Esophagus muscularis mucosa (tissue), 3 donors: ENCODE data around the gene POLRMT.

Source experiments
- POLR2AphosphoS5 ChIP-seq, 2 donors: sonication (generic); formaldehyde crosslinking; IDR thresholded peaks; one replicate each; pipeline ENCODE4 v1.6.1; 2017; ENCODE audit warnings: antibody characterized with exemption in 2 of 2
- TF ChIP-seq, protein P1 (sequence below), 3 experiments: fragments of 200-600 bp in 2 of 3; fragments of 450-650 bp in 1 of 3; sonication (generic) in 2 of 3; IDR thresholded peaks; one replicate each; pipeline ENCODE4 v1.5.1; 2017 to 2019; ENCODE audit warnings: antibody characterized with exemption in 3 of 3, mild to moderate bottlenecking in 2 of 3, moderate library complexity in 1 of 3

DNA sequence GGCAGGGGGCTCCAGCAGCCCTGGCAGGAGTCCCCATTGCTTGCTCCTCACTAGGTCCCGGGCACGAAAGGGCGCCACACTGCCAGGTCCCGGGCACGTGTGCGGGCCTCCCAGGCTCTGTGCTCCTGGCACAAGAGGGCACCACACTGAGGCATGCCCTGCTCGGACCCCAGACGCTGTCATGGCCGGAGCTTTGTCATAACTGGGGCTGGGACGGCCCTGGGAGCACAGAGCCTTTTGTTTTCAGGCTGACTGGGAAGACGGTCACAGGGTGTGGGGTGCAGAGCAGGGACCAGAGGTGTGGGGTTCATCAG lies 53.5 kb downstream of the POLRMT start:
- TF ChIP-seq, protein P1, sequence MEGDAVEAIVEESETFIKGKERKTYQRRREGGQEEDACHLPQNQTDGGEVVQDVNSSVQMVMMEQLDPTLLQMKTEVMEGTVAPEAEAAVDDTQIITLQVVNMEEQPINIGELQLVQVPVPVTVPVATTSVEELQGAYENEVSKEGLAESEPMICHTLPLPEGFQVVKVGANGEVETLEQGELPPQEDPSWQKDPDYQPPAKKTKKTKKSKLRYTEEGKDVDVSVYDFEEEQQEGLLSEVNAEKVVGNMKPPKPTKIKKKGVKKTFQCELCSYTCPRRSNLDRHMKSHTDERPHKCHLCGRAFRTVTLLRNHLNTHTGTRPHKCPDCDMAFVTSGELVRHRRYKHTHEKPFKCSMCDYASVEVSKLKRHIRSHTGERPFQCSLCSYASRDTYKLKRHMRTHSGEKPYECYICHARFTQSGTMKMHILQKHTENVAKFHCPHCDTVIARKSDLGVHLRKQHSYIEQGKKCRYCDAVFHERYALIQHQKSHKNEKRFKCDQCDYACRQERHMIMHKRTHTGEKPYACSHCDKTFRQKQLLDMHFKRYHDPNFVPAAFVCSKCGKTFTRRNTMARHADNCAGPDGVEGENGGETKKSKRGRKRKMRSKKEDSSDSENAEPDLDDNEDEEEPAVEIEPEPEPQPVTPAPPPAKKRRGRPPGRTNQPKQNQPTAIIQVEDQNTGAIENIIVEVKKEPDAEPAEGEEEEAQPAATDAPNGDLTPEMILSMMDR (IDR thresholded peaks at IDR 0.05), result no peak
- no peak for TF ChIP-seq POLR2AphosphoS5 (IDR thresholded peaks at IDR 0.05)
